ENCODE results near the gene BGLAP.
"Not testable (repeated sequence)": the region's sequence is repeated elsewhere in the genome, so short reads cannot be mapped to it uniquely, and the experiment has no call there.

BGLAP gene

GRCh38 chr1:156212833-156213643 is 28.9 kb upstream of the BGLAP start, which contains the start of gene PMF1:
TSS of gene PMF1 (plus strand) at chr1:156213007. CDS start at chr1:156213016, 9 bp downstream.
- TF ChIP-seq CTCF (IDR thresholded peaks at IDR 0.05; ENCODE audit: extremely low read depth, insufficient read depth, missing control alignments), result no peak
- in situ Hi-C loops (cut with MboI; ENCODE audit: low pct_unique_long_range_greater_than_20kb, low sequenced_read_pairs, unreplicated experiment), result no loop called here

GRCh38 chr1:156213644-156213966 is 28.4 kb upstream of the BGLAP start:
- no peak for TF ChIP-seq CTCF (IDR thresholded peaks at IDR 0.05; ENCODE audit: extremely low read depth, insufficient read depth, missing control alignments)
- in situ Hi-C loops (cut with MboI; ENCODE audit: low pct_unique_long_range_greater_than_20kb, low sequenced_read_pairs, unreplicated experiment), result no loop called here
- DNase-seq (ENCODE audit: low spot score), result peak; percentile 31

More at GRCh38 chr1:156212833-156213643, 28.9 kb upstream of the BGLAP start, which contains the start of gene PMF1:
- peak; percentile 98 for DNase-seq (ENCODE audit: low spot score)

- TF ChIP-seq CTCF (IDR thresholded peaks at IDR 0.05; ENCODE audit: extremely low read depth, insufficient read depth, missing control alignments), result no peak
- no peak for DNase-seq (ENCODE audit: low spot score)
- in situ Hi-C loops (cut with MboI; ENCODE audit: low pct_unique_long_range_greater_than_20kb, low sequenced_read_pairs, unreplicated experiment), result no loop called here
These were observed 27.8 kb upstream of the BGLAP start for GRCh38 chr1:156214024-156214748.

GRCh38 chr1:156216361-156217086 is 25.5 kb upstream of the BGLAP start:
- in situ Hi-C loops (cut with MboI; ENCODE audit: low pct_unique_long_range_greater_than_20kb, low sequenced_read_pairs, unreplicated experiment); DNase-seq (ENCODE audit: low spot score): not testable (repeated sequence)

- in situ Hi-C loops (cut with MboI; ENCODE audit: low pct_unique_long_range_greater_than_20kb, low sequenced_read_pairs, unreplicated experiment), result no loop called here
- DNase-seq (ENCODE audit: low spot score), result peak; percentile 55
- TF ChIP-seq CTCF (IDR thresholded peaks at IDR 0.05; ENCODE audit: extremely low read depth, insufficient read depth, missing control alignments), result no peak
These were observed 24.1 kb upstream of the BGLAP start for GRCh38 chr1:156217871-156218270.

- in situ Hi-C loops (cut with MboI; ENCODE audit: low pct_unique_long_range_greater_than_20kb, low sequenced_read_pairs, unreplicated experiment), result loop anchor here (10.0 kb wide), 1 partner anchor 75 kb away; no protein-coding TSS in a partner anchor
- TF ChIP-seq CTCF (IDR thresholded peaks at IDR 0.05; ENCODE audit: extremely low read depth, insufficient read depth, missing control alignments), result no peak
These were observed 21.8 kb upstream of the BGLAP start for GRCh38 chr1:156220226-156220625.

More at GRCh38 chr1:156220226-156220625, 21.8 kb upstream of the BGLAP start:
- no peak for DNase-seq (ENCODE audit: low spot score)

Measured in GM13977 (cell line).